ENCODE data around the gene B3GALT6. TPM values are rescaled to one million over a fixed set of nuclear protein-coding genes. Genes with fewer than 3 reads are reported as not detected.
"Not testable (repeated sequence)": the region's sequence is repeated elsewhere in the genome, so short reads cannot be mapped to it uniquely, and the experiment has no call there.

The B3GALT6 gene
- total and polyA plus RNA-seq, 2 experiments from 2014 or later: 5.5 to 26.5 TPM

DNA sequence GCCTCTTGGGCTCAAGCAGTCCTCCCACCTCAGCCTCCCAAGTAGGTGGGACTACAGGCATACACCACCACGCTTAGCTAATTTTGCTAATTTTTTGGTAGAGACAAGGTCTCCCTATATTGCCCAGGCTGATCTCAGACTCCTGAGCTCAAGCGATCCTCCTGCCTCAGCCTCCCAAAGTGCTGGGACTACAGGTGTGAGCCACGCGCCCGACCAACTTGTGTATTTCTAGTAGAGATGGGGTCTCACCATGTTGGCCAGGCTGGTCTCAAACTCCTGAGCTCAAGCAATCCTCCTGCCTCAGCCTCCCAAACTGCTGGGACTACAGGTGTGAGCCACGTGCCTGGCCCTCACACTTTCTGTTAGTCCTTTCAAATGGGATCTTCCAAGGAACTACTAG lies 36.3 kb upstream of the B3GALT6 start:
- DNase-seq (ENCODE audit: low spot score); H3K79me2 ChIP-seq (replicated peaks; ENCODE audit: insufficient read depth); H3K27ac Mint-ChIP-seq; H2AFZ ChIP-seq; H3K36me3 Mint-ChIP-seq (ENCODE audit: low read depth); H3K27me3 Mint-ChIP-seq (ENCODE audit: insufficient read depth, low read depth, poor library complexity); H3K36me3 ChIP-seq (ENCODE audit: insufficient read depth); H3K4me1 Mint-ChIP-seq; H3K4me3 Mint-ChIP-seq; H3F3A ChIP-seq (replicated peaks; ENCODE audit: low read depth); H3K4me1 ChIP-seq (ENCODE audit: insufficient read depth); ATAC-seq; H3K4me3 ChIP-seq; H3K27ac ChIP-seq (ENCODE audit: low read depth); H4K20me1 ChIP-seq (replicated peaks; ENCODE audit: insufficient read depth); H3K4me2 ChIP-seq; H3K9me2 ChIP-seq (ENCODE audit: insufficient read depth); H3K27me3 ChIP-seq (ENCODE audit: insufficient read depth): not testable (repeated sequence)
- H3K9me3 Mint-ChIP-seq: peaks cover 38% of the 10 kb centered on the region

DNA sequence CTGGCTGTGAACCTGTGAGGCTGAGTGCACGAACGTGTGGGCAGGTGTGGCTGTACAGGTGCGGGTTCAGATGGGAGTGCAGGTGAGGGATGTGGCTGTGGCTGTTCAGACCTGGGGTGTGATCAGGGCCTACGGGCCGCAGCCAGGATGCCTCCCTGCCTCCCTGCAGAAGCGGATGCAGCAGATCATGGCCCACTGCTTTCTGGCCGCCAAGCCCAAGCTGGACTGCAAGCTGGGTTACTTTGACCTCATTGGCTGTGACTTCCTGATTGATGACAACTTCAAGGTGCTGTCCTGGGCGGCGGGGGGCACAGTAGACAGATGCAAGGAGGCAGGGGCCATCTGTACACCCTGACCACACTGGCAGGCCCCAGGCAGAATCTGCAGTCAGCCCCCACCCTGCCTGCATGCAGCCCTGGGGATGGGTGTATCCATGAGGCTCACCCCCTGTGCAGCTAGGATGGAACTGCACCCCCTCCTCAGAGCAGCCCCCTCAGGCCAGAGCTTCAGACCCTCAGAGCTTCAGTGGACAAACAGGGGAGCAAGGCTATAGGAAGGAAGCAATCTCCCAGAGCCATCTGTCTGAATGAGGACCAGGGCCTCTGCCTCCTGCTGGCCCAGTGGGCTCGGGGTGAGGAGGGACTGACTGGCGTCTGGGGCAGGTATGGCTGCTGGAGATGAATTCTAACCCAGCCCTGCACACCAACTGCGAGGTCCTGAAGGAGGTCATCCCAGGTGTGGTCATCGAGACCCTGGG lies 35.4 kb upstream of the B3GALT6 start:
- Mint-ChIP-seq H3K4me1 (no peaks in the 10 kb centered on the region; the same call in 2 of the 3 replicates), H3K9me3 (peaks cover 30% of the 10 kb centered on the region), H3K27me3 (ENCODE audit: insufficient read depth, low read depth, poor library complexity) (peaks cover 3% of the 10 kb centered on the region), H3K4me3 (no peak overlapping the region), H3K36me3 (ENCODE audit: low read depth) (peaks cover 7% of the 10 kb centered on the region; the same call in 2 of the 3 replicates), H3K27ac (no peak overlapping the region)
- ATAC-seq (no peak), DNase-seq (ENCODE audit: low spot score) (peak; percentile 0)
- H3F3A ChIP-seq (replicated peaks; ENCODE audit: low read depth): no peaks in the 10 kb centered on the region
- H3K27me3 ChIP-seq (ENCODE audit: insufficient read depth): no peaks in the 10 kb centered on the region
- no peak overlapping the region for H2AFZ ChIP-seq
- H4K20me1 ChIP-seq (replicated peaks; ENCODE audit: insufficient read depth): no peaks in the 10 kb centered on the region
- H3K4me1 ChIP-seq (ENCODE audit: insufficient read depth): no peaks in the 10 kb centered on the region
- H3K4me2 ChIP-seq: no peak overlapping the region
- no peak overlapping the region for H3K4me3 ChIP-seq
- no peaks in the 10 kb centered on the region for H3K9me2 ChIP-seq (ENCODE audit: insufficient read depth)
- H3K79me2 ChIP-seq (replicated peaks; ENCODE audit: insufficient read depth): no peaks in the 10 kb centered on the region
- H3K36me3 ChIP-seq (ENCODE audit: insufficient read depth): no peaks in the 10 kb centered on the region
- H3K27ac ChIP-seq (ENCODE audit: low read depth): no peak overlapping the region
- TF ChIP-seq, protein P1, sequence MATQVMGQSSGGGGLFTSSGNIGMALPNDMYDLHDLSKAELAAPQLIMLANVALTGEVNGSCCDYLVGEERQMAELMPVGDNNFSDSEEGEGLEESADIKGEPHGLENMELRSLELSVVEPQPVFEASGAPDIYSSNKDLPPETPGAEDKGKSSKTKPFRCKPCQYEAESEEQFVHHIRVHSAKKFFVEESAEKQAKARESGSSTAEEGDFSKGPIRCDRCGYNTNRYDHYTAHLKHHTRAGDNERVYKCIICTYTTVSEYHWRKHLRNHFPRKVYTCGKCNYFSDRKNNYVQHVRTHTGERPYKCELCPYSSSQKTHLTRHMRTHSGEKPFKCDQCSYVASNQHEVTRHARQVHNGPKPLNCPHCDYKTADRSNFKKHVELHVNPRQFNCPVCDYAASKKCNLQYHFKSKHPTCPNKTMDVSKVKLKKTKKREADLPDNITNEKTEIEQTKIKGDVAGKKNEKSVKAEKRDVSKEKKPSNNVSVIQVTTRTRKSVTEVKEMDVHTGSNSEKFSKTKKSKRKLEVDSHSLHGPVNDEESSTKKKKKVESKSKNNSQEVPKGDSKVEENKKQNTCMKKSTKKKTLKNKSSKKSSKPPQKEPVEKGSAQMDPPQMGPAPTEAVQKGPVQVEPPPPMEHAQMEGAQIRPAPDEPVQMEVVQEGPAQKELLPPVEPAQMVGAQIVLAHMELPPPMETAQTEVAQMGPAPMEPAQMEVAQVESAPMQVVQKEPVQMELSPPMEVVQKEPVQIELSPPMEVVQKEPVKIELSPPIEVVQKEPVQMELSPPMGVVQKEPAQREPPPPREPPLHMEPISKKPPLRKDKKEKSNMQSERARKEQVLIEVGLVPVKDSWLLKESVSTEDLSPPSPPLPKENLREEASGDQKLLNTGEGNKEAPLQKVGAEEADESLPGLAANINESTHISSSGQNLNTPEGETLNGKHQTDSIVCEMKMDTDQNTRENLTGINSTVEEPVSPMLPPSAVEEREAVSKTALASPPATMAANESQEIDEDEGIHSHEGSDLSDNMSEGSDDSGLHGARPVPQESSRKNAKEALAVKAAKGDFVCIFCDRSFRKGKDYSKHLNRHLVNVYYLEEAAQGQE (IDR thresholded peaks at IDR 0.05; ENCODE audit: unreplicated experiment): no peak
- TF ChIP-seq, protein P2, sequence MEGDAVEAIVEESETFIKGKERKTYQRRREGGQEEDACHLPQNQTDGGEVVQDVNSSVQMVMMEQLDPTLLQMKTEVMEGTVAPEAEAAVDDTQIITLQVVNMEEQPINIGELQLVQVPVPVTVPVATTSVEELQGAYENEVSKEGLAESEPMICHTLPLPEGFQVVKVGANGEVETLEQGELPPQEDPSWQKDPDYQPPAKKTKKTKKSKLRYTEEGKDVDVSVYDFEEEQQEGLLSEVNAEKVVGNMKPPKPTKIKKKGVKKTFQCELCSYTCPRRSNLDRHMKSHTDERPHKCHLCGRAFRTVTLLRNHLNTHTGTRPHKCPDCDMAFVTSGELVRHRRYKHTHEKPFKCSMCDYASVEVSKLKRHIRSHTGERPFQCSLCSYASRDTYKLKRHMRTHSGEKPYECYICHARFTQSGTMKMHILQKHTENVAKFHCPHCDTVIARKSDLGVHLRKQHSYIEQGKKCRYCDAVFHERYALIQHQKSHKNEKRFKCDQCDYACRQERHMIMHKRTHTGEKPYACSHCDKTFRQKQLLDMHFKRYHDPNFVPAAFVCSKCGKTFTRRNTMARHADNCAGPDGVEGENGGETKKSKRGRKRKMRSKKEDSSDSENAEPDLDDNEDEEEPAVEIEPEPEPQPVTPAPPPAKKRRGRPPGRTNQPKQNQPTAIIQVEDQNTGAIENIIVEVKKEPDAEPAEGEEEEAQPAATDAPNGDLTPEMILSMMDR (conservative IDR thresholded peaks at IDR 0.05; ENCODE audit: low read depth in 2 of 2): no peak
- TF ChIP-seq EZH2phosphoT487 (IDR thresholded peaks at IDR 0.05; ENCODE audit: unreplicated experiment) (no peak), EZH2 (IDR thresholded peaks at IDR 0.05; ENCODE audit: low read depth, unreplicated experiment) (no peak), STAT1 (IDR thresholded peaks at IDR 0.05; ENCODE audit: unreplicated experiment) (no peak), CREB1 (CRISPR knock-in tag; IDR thresholded peaks at IDR 0.05; ENCODE audit: low read depth) (no peak)
- TF ChIP-seq, protein P3, sequence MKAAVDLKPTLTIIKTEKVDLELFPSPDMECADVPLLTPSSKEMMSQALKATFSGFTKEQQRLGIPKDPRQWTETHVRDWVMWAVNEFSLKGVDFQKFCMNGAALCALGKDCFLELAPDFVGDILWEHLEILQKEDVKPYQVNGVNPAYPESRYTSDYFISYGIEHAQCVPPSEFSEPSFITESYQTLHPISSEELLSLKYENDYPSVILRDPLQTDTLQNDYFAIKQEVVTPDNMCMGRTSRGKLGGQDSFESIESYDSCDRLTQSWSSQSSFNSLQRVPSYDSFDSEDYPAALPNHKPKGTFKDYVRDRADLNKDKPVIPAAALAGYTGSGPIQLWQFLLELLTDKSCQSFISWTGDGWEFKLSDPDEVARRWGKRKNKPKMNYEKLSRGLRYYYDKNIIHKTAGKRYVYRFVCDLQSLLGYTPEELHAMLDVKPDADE (IDR thresholded peaks at IDR 0.05): no peak
- TF ChIP-seq, protein P4, sequence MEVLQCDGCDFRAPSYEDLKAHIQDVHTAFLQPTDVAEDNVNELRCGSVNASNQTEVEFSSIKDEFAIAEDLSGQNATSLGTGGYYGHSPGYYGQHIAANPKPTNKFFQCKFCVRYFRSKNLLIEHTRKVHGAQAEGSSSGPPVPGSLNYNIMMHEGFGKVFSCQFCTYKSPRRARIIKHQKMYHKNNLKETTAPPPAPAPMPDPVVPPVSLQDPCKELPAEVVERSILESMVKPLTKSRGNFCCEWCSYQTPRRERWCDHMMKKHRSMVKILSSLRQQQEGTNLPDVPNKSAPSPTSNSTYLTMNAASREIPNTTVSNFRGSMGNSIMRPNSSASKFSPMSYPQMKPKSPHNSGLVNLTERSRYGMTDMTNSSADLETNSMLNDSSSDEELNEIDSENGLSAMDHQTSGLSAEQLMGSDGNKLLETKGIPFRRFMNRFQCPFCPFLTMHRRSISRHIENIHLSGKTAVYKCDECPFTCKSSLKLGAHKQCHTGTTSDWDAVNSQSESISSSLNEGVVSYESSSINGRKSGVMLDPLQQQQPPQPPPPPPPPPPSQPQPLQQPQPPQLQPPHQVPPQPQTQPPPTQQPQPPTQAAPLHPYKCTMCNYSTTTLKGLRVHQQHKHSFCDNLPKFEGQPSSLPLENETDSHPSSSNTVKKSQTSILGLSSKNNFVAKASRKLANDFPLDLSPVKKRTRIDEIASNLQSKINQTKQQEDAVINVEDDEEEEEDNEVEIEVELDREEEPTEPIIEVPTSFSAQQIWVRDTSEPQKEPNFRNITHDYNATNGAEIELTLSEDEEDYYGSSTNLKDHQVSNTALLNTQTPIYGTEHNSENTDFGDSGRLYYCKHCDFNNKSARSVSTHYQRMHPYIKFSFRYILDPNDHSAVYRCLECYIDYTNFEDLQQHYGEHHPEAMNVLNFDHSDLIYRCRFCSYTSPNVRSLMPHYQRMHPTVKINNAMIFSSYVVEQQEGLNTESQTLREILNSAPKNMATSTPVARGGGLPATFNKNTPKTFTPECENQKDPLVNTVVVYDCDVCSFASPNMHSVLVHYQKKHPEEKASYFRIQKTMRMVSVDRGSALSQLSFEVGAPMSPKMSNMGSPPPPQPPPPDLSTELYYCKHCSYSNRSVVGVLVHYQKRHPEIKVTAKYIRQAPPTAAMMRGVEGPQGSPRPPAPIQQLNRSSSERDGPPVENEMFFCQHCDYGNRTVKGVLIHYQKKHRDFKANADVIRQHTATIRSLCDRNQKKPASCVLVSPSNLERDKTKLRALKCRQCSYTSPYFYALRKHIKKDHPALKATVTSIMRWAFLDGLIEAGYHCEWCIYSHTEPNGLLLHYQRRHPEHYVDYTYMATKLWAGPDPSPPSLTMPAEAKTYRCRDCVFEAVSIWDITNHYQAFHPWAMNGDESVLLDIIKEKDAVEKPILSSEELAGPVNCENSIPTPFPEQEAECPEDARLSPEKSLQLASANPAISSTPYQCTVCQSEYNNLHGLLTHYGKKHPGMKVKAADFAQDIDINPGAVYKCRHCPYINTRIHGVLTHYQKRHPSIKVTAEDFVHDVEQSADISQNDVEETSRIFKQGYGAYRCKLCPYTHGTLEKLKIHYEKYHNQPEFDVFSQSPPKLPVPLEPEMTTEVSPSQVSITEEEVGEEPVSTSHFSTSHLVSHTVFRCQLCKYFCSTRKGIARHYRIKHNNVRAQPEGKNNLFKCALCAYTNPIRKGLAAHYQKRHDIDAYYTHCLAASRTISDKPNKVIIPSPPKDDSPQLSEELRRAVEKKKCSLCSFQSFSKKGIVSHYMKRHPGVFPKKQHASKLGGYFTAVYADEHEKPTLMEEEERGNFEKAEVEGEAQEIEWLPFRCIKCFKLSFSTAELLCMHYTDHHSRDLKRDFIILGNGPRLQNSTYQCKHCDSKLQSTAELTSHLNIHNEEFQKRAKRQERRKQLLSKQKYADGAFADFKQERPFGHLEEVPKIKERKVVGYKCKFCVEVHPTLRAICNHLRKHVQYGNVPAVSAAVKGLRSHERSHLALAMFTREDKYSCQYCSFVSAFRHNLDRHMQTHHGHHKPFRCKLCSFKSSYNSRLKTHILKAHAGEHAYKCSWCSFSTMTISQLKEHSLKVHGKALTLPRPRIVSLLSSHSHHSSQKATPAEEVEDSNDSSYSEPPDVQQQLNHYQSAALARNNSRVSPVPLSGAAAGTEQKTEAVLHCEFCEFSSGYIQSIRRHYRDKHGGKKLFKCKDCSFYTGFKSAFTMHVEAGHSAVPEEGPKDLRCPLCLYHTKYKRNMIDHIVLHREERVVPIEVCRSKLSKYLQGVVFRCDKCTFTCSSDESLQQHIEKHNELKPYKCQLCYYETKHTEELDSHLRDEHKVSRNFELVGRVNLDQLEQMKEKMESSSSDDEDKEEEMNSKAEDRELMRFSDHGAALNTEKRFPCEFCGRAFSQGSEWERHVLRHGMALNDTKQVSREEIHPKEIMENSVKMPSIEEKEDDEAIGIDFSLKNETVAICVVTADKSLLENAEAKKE (CRISPR knock-in tag; IDR thresholded peaks at IDR 0.05): no peak

All from GM23338 (cell line).